ENCODE measurements around the gene GPRC5C.
"Not testable (repeated sequence)": the region's sequence is repeated elsewhere in the genome, so short reads cannot be mapped to it uniquely, and the experiment has no call there.

DNA sequence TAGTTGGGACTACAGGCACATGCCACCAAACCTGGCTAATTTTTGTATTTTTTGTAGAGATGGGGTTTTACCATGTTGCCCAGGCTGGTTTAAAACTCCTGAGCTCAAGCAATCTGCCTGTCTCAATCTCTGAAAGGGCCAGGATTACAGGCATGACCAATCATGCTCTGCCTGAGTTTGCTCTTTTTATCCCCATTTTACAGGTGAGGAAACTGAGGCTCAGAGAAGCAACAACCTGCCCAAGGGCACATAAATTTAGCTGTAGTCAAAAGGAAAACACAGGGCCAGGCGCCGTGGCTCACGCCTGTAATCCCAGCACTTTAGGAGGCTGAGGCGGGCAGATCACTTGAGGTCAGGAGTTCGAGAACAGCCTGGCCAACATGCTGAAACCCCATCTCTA is 26.6 kb upstream of the GPRC5C start:
- TF ChIP-seq, protein P1, sequence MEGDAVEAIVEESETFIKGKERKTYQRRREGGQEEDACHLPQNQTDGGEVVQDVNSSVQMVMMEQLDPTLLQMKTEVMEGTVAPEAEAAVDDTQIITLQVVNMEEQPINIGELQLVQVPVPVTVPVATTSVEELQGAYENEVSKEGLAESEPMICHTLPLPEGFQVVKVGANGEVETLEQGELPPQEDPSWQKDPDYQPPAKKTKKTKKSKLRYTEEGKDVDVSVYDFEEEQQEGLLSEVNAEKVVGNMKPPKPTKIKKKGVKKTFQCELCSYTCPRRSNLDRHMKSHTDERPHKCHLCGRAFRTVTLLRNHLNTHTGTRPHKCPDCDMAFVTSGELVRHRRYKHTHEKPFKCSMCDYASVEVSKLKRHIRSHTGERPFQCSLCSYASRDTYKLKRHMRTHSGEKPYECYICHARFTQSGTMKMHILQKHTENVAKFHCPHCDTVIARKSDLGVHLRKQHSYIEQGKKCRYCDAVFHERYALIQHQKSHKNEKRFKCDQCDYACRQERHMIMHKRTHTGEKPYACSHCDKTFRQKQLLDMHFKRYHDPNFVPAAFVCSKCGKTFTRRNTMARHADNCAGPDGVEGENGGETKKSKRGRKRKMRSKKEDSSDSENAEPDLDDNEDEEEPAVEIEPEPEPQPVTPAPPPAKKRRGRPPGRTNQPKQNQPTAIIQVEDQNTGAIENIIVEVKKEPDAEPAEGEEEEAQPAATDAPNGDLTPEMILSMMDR (IDR thresholded peaks at IDR 0.05; ENCODE audit: borderline replicate concordance, extremely low read depth, low read length, poor library complexity, severe bottlenecking) = not testable (repeated sequence)
- not testable (repeated sequence) for TF ChIP-seq EZH2 (IDR thresholded peaks at IDR 0.05; ENCODE audit: borderline replicate concordance, low read depth, low read length, severe bottlenecking)

Measured in DND-41 (cell line).